Fibroblast of lung (primary cell): ENCODE measurements around the gene ZNF785. TPM values are rescaled to one million over a fixed set of nuclear protein-coding genes. Genes with fewer than 3 reads are reported as not detected.

Experiments
- DNase-seq, 2 donors: peaks; one replicate each; pipeline versions ENCODE4 v3.0.0 to v3.0.0-alpha.2; 2010; ENCODE audit warnings: low read depth in 2 of 2
- H2AFZ ChIP-seq: 2 replicates; pipeline ENCODE4 v1.5.1; 2012; ENCODE audit warnings: low read length, control low read depth, inconsistent platforms
- H3K27ac ChIP-seq: 2 replicates; pipeline ENCODE4 v1.5.1; 2011; ENCODE audit warnings: low read length, control low read depth; ENCODE audit not compliant: insufficient read depth
- H3K27me3 ChIP-seq: 2 replicates; pipeline ENCODE4 v1.5.1; 2011; ENCODE audit warnings: mild to moderate bottlenecking, low read length; ENCODE audit not compliant: control insufficient read depth, insufficient read depth
- H3K36me3 ChIP-seq: 2 replicates; pipeline ENCODE4 v1.5.1; 2011; ENCODE audit warnings: low read length; ENCODE audit not compliant: control insufficient read depth, insufficient read depth
- H3K4me1 ChIP-seq: 2 replicates; pipeline ENCODE4 v1.5.1; 2011; ENCODE audit warnings: low read length; ENCODE audit not compliant: control insufficient read depth, insufficient read depth; ENCODE audit errors: extremely low read depth
- H3K4me2 ChIP-seq: 2 replicates; pipeline ENCODE4 v1.5.1; 2011; ENCODE audit warnings: low read length, control low read depth; ENCODE audit not compliant: insufficient read depth; ENCODE audit errors: extremely low read depth
- H3K4me3 ChIP-seq, 4 experiments: fragments of 200-600 bp in 1 of 4; sonication (generic) in 1 of 4; replicated peaks in 1 of 4; 2 replicates each; pipeline ENCODE4 v1.5.1; 2011 to 2016; ENCODE audit warnings: low read length in 4 of 4, low read depth in 3 of 4, mild to moderate bottlenecking in 3 of 4, control low read depth in 2 of 4, inconsistent platforms in 1 of 4, mixed read lengths in 1 of 4; ENCODE audit not compliant: insufficient read depth in 1 of 4; ENCODE audit errors: control extremely low read depth in 1 of 4
- H3K79me2 ChIP-seq: 2 replicates; pipeline ENCODE4 v1.5.1; 2012; ENCODE audit warnings: mild to moderate bottlenecking, low read length, inconsistent platforms; ENCODE audit not compliant: control insufficient read depth, insufficient read depth
- H3K9ac ChIP-seq: 2 replicates; pipeline ENCODE4 v1.5.1; 2011; ENCODE audit warnings: mild to moderate bottlenecking, low read length, control low read depth; ENCODE audit not compliant: insufficient read depth
- H3K9me3 ChIP-seq: 2 replicates; pipeline ENCODE4 v1.5.1; 2012; ENCODE audit warnings: low read depth, low read length; ENCODE audit not compliant: control insufficient read depth, insufficient read depth
- H4K20me1 ChIP-seq: 2 replicates; pipeline ENCODE4 v1.5.1; 2011; ENCODE audit warnings: low read length; ENCODE audit not compliant: control insufficient read depth, insufficient read depth; ENCODE audit errors: extremely low read depth
- EZH2 ChIP-seq: IDR thresholded peaks from 2 replicates; pipeline ENCODE4 v1.5.1; 2012; ENCODE audit warnings: low read length, control low read depth, mild to moderate bottlenecking; ENCODE audit errors: missing control alignments
- polyA plus RNA-seq, 2 donors: library from polyadenylated mRNA; depleted of rRNA in 1 of 2; stranded (reverse) in 1 of 2; unstranded in 1 of 2; fragments of >200 nt; gene quantifications; 2 replicates each; pipeline ENCODE4 v1.2.1, GENCODE V29; 2011 to 2012; ENCODE audit warnings: missing spikeins in 1 of 2
- total RNA-seq: library from RNA; depleted of rRNA; stranded (reverse); fragments of >200 nt; gene quantifications from 2 replicates; pipeline ENCODE4 v1.2.1, GENCODE V29; 2014
- TF ChIP-seq, protein P1 (sequence below), 2 donors: IDR thresholded peaks in 1 of 2; conservative IDR thresholded peaks in 1 of 2; 1 replicate in 1 of 2; 2 replicates in 1 of 2; pipeline ENCODE4 v1.5.1; 2011 to 2012; ENCODE audit warnings: low read length in 2 of 2, control low read depth in 1 of 2, inconsistent platforms in 1 of 2, low read depth in 1 of 2, mild to moderate bottlenecking in 1 of 2

The ZNF785 gene
- total and polyA plus RNA-seq, 2 donors (not counting 1 experiment from before 2014, with no cell fraction given), result 6.6 to 7.1 TPM

DNA sequence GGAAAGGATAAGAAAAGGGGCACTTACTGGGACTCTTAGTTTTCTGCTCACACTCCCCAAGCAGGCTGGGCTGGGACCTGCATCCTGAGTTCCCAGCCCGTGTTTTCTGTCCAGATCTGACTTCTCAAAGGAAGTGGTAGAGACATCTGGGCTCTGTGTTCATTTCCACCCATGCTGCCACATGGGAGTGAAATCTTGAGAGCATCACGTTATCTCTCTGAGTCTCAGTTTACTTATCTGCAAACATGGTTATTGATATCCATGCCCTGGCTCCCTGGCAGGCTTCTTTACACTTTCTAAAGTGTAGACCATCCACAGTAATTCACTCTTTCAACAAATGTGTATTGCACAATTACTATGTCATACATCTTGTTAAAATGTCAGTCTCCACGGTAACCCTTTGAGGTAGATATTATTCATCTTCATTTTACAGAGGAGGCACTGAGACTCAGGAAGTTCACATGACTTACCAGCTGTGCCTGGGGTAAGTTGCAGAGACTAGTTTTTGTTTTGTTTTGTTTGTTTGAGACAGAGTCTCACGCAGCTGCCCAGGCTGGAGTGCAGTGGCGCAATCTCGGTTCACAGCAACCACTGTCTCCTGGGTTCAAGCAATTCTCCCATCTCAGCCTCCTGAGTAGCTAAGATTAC is 17.4 kb downstream of the ZNF785 start:
- TF ChIP-seq, protein P1, sequence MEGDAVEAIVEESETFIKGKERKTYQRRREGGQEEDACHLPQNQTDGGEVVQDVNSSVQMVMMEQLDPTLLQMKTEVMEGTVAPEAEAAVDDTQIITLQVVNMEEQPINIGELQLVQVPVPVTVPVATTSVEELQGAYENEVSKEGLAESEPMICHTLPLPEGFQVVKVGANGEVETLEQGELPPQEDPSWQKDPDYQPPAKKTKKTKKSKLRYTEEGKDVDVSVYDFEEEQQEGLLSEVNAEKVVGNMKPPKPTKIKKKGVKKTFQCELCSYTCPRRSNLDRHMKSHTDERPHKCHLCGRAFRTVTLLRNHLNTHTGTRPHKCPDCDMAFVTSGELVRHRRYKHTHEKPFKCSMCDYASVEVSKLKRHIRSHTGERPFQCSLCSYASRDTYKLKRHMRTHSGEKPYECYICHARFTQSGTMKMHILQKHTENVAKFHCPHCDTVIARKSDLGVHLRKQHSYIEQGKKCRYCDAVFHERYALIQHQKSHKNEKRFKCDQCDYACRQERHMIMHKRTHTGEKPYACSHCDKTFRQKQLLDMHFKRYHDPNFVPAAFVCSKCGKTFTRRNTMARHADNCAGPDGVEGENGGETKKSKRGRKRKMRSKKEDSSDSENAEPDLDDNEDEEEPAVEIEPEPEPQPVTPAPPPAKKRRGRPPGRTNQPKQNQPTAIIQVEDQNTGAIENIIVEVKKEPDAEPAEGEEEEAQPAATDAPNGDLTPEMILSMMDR (conservative IDR thresholded peaks at IDR 0.05 in 1 of 2, IDR thresholded peaks at IDR 0.05 in 1 of 2; ENCODE audit: low read depth in 1 of 2, low read length in 2 of 2), result no peak
- TF ChIP-seq EZH2, result no peak
- no peak overlapping the region for H3K4me3 ChIP-seq
- H3K4me1 ChIP-seq, result peaks cover 3% of the 10 kb centered on the region
- H3K27ac ChIP-seq, result no peak overlapping the region
- no peak overlapping the region for H2AFZ ChIP-seq
- peak; percentile 59 to 72 for DNase-seq
- no peaks in the 10 kb centered on the region for H3K36me3 ChIP-seq
- no peaks in the 10 kb centered on the region for H3K9me3 ChIP-seq
- H3K79me2 ChIP-seq, result no peaks in the 10 kb centered on the region
- H3K27me3 ChIP-seq, result peaks cover 5% of the 10 kb centered on the region
- no peak overlapping the region for H3K9ac ChIP-seq
- H4K20me1 ChIP-seq, result no peaks in the 10 kb centered on the region
- H3K4me2 ChIP-seq, result no peak overlapping the region

- peaks cover 5% of the 10 kb centered on the region for H3K27me3 ChIP-seq
- no peak overlapping the region for H3K9ac ChIP-seq
- no peaks in the 10 kb centered on the region for H3K79me2 ChIP-seq
- H3K27ac ChIP-seq, result no peak overlapping the region
- peaks cover 3% of the 10 kb centered on the region for H3K4me1 ChIP-seq
- TF ChIP-seq, protein P1 (conservative IDR thresholded peaks at IDR 0.05 in 1 of 2, IDR thresholded peaks at IDR 0.05 in 1 of 2; ENCODE audit: low read depth in 1 of 2, low read length in 2 of 2), result no peak
- no peak for TF ChIP-seq EZH2
- no peaks in the 10 kb centered on the region for H4K20me1 ChIP-seq
- no peak overlapping the region for H3K4me2 ChIP-seq
- H3K9me3 ChIP-seq, result no peaks in the 10 kb centered on the region
- no peak overlapping the region for H3K4me3 ChIP-seq
- no peaks in the 10 kb centered on the region for H3K36me3 ChIP-seq
- H2AFZ ChIP-seq, result no peak overlapping the region
- no peak for DNase-seq
Observed at GRCh38 chr16:30567160-30567990, 18.1 kb downstream of the ZNF785 start.

DNA sequence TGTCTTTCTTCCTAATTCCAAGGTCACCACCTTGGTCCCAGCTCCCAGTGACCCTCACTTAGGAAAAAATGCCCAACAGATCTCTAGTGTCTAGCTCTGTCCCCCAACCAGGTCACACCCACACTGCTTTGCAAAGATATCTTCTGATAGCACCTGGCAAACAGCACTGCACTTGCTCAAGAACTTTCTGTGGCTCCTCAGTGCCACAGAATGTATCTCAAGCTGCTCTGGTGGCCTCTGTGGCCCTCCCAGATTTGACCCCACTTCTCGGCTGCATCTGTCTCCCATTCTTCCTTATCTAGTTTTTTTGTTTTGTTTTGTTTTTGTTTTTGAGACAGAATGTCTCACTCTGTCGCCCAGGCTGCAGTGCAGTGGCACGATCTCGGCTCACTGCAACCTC is 19.0 kb downstream of the ZNF785 start:
- no peak overlapping the region for H2AFZ ChIP-seq
- H3K9ac ChIP-seq, result no peak overlapping the region
- no peaks in the 10 kb centered on the region for H3K79me2 ChIP-seq
- H3K27me3 ChIP-seq, result peaks cover 5% of the 10 kb centered on the region
- H3K9me3 ChIP-seq, result no peaks in the 10 kb centered on the region
- no peak overlapping the region for H3K4me3 ChIP-seq
- no peaks in the 10 kb centered on the region for H3K36me3 ChIP-seq
- no peak for TF ChIP-seq EZH2
- TF ChIP-seq, protein P1 (conservative IDR thresholded peaks at IDR 0.05 in 1 of 2, IDR thresholded peaks at IDR 0.05 in 1 of 2; ENCODE audit: low read depth in 1 of 2, low read length in 2 of 2), result no peak
- no peak overlapping the region for H3K27ac ChIP-seq
- H3K4me2 ChIP-seq, result no peak overlapping the region
- H4K20me1 ChIP-seq, result no peaks in the 10 kb centered on the region
- DNase-seq, result no peak
- no peaks in the 10 kb centered on the region for H3K4me1 ChIP-seq
